ENCODE results near the gene TMTC2.

DNA sequence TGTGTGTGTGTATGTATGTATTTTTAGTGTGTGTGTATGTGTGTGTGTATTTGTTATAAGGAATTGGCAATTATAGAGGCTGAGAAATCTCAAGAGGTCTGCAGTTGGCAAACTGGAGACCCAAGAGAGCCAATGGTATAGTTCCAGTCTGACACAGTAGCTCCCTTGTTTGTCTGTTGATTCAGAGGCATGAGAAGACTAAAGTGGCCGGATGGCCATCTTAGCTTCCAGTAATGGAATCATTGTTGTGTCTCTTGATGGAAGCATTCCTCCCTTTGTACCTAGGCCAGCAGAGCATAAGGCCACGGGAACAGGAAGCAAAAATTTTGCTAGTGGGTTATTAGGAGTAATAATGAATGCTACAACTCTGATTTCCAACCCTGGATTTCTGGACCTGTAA is 460.6 kb downstream of the TMTC2 start:
- TF ChIP-seq, protein P1, sequence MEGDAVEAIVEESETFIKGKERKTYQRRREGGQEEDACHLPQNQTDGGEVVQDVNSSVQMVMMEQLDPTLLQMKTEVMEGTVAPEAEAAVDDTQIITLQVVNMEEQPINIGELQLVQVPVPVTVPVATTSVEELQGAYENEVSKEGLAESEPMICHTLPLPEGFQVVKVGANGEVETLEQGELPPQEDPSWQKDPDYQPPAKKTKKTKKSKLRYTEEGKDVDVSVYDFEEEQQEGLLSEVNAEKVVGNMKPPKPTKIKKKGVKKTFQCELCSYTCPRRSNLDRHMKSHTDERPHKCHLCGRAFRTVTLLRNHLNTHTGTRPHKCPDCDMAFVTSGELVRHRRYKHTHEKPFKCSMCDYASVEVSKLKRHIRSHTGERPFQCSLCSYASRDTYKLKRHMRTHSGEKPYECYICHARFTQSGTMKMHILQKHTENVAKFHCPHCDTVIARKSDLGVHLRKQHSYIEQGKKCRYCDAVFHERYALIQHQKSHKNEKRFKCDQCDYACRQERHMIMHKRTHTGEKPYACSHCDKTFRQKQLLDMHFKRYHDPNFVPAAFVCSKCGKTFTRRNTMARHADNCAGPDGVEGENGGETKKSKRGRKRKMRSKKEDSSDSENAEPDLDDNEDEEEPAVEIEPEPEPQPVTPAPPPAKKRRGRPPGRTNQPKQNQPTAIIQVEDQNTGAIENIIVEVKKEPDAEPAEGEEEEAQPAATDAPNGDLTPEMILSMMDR (IDR thresholded peaks at IDR 0.05) = no peak
- TF ChIP-seq POLR2A (IDR thresholded peaks at IDR 0.05) = no peak
